Loucy (cell line): ENCODE data around the gene C10orf143.

ENCODE experiments used
- H2AFZ ChIP-seq: fragments of 200-600 bp; sonication (generic); 2 replicates; pipeline ENCODE4 v1.6.0; 2016; ENCODE audit warnings: antibody characterized with exemption, mild to moderate bottlenecking, low read length, moderate library complexity
- H3F3A ChIP-seq: fragments of 200-600 bp; 2 replicates; pipeline ENCODE4 v1.6.0; 2016; ENCODE audit warnings: antibody characterized with exemption, low read depth, mild to moderate bottlenecking
- H3K27me3 ChIP-seq: fragments of 200-600 bp; sonication (generic); 2 replicates; pipeline ENCODE4 v1.6.1; 2014; ENCODE audit warnings: low read length, mild to moderate bottlenecking; ENCODE audit not compliant: insufficient read depth, poor library complexity, severe bottlenecking
- H3K36me3 ChIP-seq: fragments of 200-600 bp; sonication (generic); 2 replicates; pipeline ENCODE4 v1.6.1; 2016; ENCODE audit warnings: low read length; ENCODE audit not compliant: insufficient read depth
- H3K4me1 ChIP-seq: fragments of 200-600 bp; sonication (generic); 2 replicates; pipeline ENCODE4 v1.5.1; 2014; ENCODE audit warnings: low read length, mild to moderate bottlenecking; ENCODE audit not compliant: insufficient read depth, poor library complexity, severe bottlenecking
- H3K4me2 ChIP-seq: fragments of 200-600 bp; sonication (generic); 2 replicates; pipeline ENCODE4 v1.6.0; 2014; ENCODE audit warnings: antibody characterized with exemption, low read length, low read depth, mild to moderate bottlenecking; ENCODE audit not compliant: poor library complexity, severe bottlenecking
- H3K4me3 ChIP-seq: fragments of 200-600 bp; sonication (generic); 2 replicates; pipeline ENCODE4 v1.5.1; 2014; ENCODE audit warnings: low read length, mild to moderate bottlenecking, mixed read lengths; ENCODE audit not compliant: poor library complexity, severe bottlenecking
- H3K79me2 ChIP-seq: fragments of 200-600 bp; sonication (generic); 2 replicates; pipeline ENCODE4 v1.6.1; 2014; ENCODE audit warnings: low read length; ENCODE audit not compliant: insufficient read depth
- H3K9ac ChIP-seq: fragments of 200-600 bp; sonication (generic); 2 replicates; pipeline ENCODE4 v1.6.0; 2014; ENCODE audit warnings: mild to moderate bottlenecking, low read depth, low read length, moderate library complexity; ENCODE audit not compliant: poor library complexity, severe bottlenecking
- H3K9me2 ChIP-seq: fragments of 200-600 bp; sonication (generic); replicated peaks from 2 replicates; pipeline ENCODE4 v1.6.1; 2016; ENCODE audit warnings: low read depth, low read length, mixed read lengths
- H3K9me3 ChIP-seq: fragments of 200-600 bp; sonication (generic); 2 replicates; pipeline ENCODE4 v1.6.1; 2014; ENCODE audit warnings: mild to moderate bottlenecking, antibody characterized with exemption, low read length, low read depth; ENCODE audit not compliant: insufficient read depth
- H4K20me1 ChIP-seq: fragments of 200-600 bp; sonication (generic); 2 replicates; pipeline ENCODE4 v1.6.0; 2014; ENCODE audit warnings: antibody characterized with exemption, low read length, mild to moderate bottlenecking; ENCODE audit not compliant: insufficient read depth, poor library complexity, severe bottlenecking
- CTCF ChIP-seq: fragments of 200-600 bp; sonication (generic); conservative IDR thresholded peaks from 2 replicates; pipeline ENCODE4 v1.5.1; 2014; ENCODE audit warnings: mild to moderate bottlenecking, antibody characterized with exemption, low read length
- EZH2phosphoT487 ChIP-seq: fragments of 200-600 bp; IDR thresholded peaks from 2 replicates; pipeline ENCODE4 v1.6.1; 2018; ENCODE audit warnings: antibody characterized with exemption, mild to moderate bottlenecking, moderate library complexity, borderline replicate concordance

Gene C10orf143

GRCh38 chr10:130080461-130080814 lies 30.2 kb downstream of the C10orf143 start:
- H3F3A ChIP-seq, result no peaks in the 10 kb centered on the region
- H4K20me1 ChIP-seq, result no peaks in the 10 kb centered on the region
- no peaks in the 10 kb centered on the region for H3K9me3 ChIP-seq
- H3K36me3 ChIP-seq, result no peaks in the 10 kb centered on the region
- no peaks in the 10 kb centered on the region for H3K4me1 ChIP-seq
- no peak overlapping the region for H3K4me2 ChIP-seq
- no peaks in the 10 kb centered on the region for H3K27me3 ChIP-seq
- H3K9me2 ChIP-seq, result no peaks in the 10 kb centered on the region
- no peak overlapping the region for H3K4me3 ChIP-seq
- H3K9ac ChIP-seq, result no peak overlapping the region
- H2AFZ ChIP-seq, result no peak overlapping the region
- no peaks in the 10 kb centered on the region for H3K79me2 ChIP-seq
- TF ChIP-seq CTCF, result no peak
- no peak for TF ChIP-seq EZH2phosphoT487

DNA sequence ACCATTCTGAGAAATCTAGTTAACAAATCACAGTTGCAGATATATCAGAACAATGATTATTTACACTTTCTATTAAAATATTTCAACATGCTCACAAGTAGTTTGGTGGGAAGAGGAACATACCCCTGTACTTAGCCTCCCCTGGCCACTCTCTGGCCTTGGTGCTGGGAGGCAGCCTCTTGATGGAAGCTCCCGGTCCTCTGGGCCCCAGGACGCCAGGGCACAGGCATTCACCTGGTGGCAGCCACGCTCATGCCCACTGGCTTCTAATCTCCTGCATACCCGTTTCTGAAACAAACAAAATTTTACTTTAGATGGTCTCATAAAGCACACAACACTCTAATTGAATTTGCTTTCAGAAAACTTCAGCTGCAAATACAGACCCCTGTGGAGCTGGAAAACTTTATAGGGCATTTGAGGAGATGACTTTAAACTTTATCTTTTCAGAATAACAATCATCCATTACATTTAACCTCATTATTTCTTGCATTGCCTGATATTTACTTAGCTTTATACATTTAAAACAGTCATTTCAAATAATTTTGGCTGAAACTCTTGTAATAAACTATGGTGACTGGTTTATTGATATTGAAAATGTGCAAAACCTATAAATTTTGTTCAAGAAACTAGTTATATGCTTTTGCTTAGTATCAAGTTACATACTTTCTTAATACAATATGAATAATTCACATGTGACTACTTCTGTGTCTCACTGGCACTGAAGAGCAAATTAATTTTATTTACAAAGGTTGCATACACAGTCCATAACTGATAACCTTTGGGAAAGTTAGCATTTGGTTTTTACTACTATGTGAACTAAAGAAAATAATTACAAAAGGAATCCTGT lies 30.8 kb downstream of the C10orf143 start:
- H3K9me3 ChIP-seq, result no peaks in the 10 kb centered on the region
- H3K4me1 ChIP-seq, result no peaks in the 10 kb centered on the region
- no peak overlapping the region for H3K9ac ChIP-seq
- no peaks in the 10 kb centered on the region for H3K27me3 ChIP-seq
- H4K20me1 ChIP-seq, result no peaks in the 10 kb centered on the region
- H2AFZ ChIP-seq, result no peak overlapping the region
- no peak overlapping the region for H3K4me3 ChIP-seq
- H3F3A ChIP-seq, result no peaks in the 10 kb centered on the region
- no peak for TF ChIP-seq CTCF
- no peak for TF ChIP-seq EZH2phosphoT487
- no peak overlapping the region for H3K4me2 ChIP-seq
- no peaks in the 10 kb centered on the region for H3K79me2 ChIP-seq
- H3K36me3 ChIP-seq, result no peaks in the 10 kb centered on the region
- H3K9me2 ChIP-seq, result no peaks in the 10 kb centered on the region

DNA sequence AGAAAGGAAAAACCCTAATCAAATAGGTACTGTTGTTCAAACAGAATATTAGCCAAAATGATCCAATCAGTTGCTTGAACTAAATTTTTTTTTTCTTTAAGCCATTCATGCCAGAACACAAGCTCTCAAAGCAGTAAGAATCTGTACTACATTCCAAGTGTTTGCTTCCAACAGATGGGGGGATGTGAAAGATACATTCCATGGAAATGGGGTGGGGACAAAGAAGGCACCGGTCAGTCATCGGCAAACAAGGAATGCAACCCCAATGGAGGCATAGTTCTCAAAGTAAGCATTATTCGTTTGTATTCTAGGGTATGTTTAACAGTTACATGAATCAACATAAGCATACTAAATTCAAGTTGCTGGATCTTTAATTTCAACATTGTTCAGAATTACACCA lies 32.5 kb downstream of the C10orf143 start:
- Histone ChIP-seq H2AFZ (no peak overlapping the region), H3K9ac (no peak overlapping the region), H4K20me1 (no peaks in the 10 kb centered on the region), H3K4me2 (no peak overlapping the region), H3K79me2 (no peaks in the 10 kb centered on the region), H3K4me3 (no peak overlapping the region), H3K27me3 (no peaks in the 10 kb centered on the region), H3K36me3 (no peaks in the 10 kb centered on the region), H3F3A (no peaks in the 10 kb centered on the region), H3K9me3 (no peaks in the 10 kb centered on the region), H3K4me1 (no peaks in the 10 kb centered on the region), H3K9me2 (no peaks in the 10 kb centered on the region)
- TF ChIP-seq CTCF, result no peak
